Measurements from ENCODE around the gene CDYL2.

GRCh38 chr16:80733407-80733806, 71.0 kb downstream of the CDYL2 start:
- no peak for TF ChIP-seq CTCF (IDR thresholded peaks at IDR 0.05; ENCODE audit: insufficient read depth, low read depth, low read length)
- no peak for TF ChIP-seq EZH2 (IDR thresholded peaks at IDR 0.05; ENCODE audit: insufficient read depth, low read length)
